ENCODE measurements around the gene CCNJL. TPM values are rescaled to one million over a fixed set of nuclear protein-coding genes. Genes with fewer than 3 reads are reported as not detected.
"Not testable (repeated sequence)": the region's sequence is repeated elsewhere in the genome, so short reads cannot be mapped to it uniquely, and the experiment has no call there.

Gene CCNJL
- total RNA-seq, 2 donors from 2014 or later = 5.5 to 5.6 TPM

GRCh38 chr5:160339406-160340130 lies 27.2 kb upstream of the CCNJL start:
- intact Hi-C loops (cut with DNase I) = no loop called here
- ATAC-seq = no peak
- DNase-seq = no peak

GRCh38 chr5:160334716-160335115 lies 22.4 kb upstream of the CCNJL start:
- ATAC-seq; intact Hi-C loops (cut with DNase I); DNase-seq: not testable (repeated sequence)

- DNase-seq (no peak), ATAC-seq (peak in 1 of 2 donors; percentile 38)
- intact Hi-C loops (cut with DNase I) = no loop called here
Measured at GRCh38 chr5:160333721-160334120, 21.4 kb upstream of the CCNJL start.

GRCh38 chr5:160330212-160330611 lies 17.8 kb upstream of the CCNJL start:
- DNase-seq (no peak), ATAC-seq (no peak)
- intact Hi-C loops (cut with DNase I) = no loop called here

GRCh38 chr5:160327818-160328217 lies 15.5 kb upstream of the CCNJL start:
- no peak for ATAC-seq

GRCh38 chr5:160326981-160327380 lies 14.6 kb upstream of the CCNJL start:
- DNase-seq (no peak), ATAC-seq (no peak)
- intact Hi-C loops (cut with DNase I) = no loop called here

More at GRCh38 chr5:160327818-160328217, 15.5 kb upstream of the CCNJL start:
- DNase-seq = no peak
- intact Hi-C loops (cut with DNase I) = no loop called here

- DNase-seq (no peak), ATAC-seq (peak in 1 of 2 donors; percentile 44)
- intact Hi-C loops (cut with DNase I) = no loop called here
Measured at GRCh38 chr5:160325716-160326115, 13.4 kb upstream of the CCNJL start.

GRCh38 chr5:160324886-160325285 lies 12.5 kb upstream of the CCNJL start:
- no peak for ATAC-seq
- intact Hi-C loops (cut with DNase I) = no loop called here
- DNase-seq = no peak

GRCh38 chr5:160318409-160318808 lies 6.0 kb upstream of the CCNJL start:
- intact Hi-C loops (cut with DNase I) = loop anchor here in 1 of 2 donors (10.0 kb wide), 1 partner anchor 54 kb away; no protein-coding TSS in a partner anchor
- no peak for DNase-seq
- ATAC-seq = no peak

- ATAC-seq (no peak), DNase-seq (no peak)
- intact Hi-C loops (cut with DNase I) = loop anchor here in 1 of 2 donors (10.0 kb wide), 1 partner anchor 53 kb away; no protein-coding TSS in a partner anchor
Measured at GRCh38 chr5:160317434-160317833, 5.1 kb upstream of the CCNJL start.

GRCh38 chr5:160315968-160316367 lies 3.6 kb upstream of the CCNJL start:
- intact Hi-C loops (cut with DNase I) = loop anchor here in 1 of 2 donors (10.0 kb wide), 1 partner anchor 51 kb away; no protein-coding TSS in a partner anchor
- DNase-seq (no peak), ATAC-seq (no peak)

- intact Hi-C loops (cut with DNase I) = loop anchor here in 1 of 2 donors (10.0 kb wide), 1 partner anchor 48 kb away; no protein-coding TSS in a partner anchor
- no peak for DNase-seq
- no peak for ATAC-seq
Measured at GRCh38 chr5:160312960-160313727, 780 bp upstream of the CCNJL start.

- intact Hi-C loops (cut with DNase I) = loop anchor here in 1 of 2 donors (10.0 kb wide), 1 partner anchor 47 kb away; no protein-coding TSS in a partner anchor
- peak; percentile 49 for DNase-seq
Measured at GRCh38 chr5:160311491-160312133, 752 bp downstream of the CCNJL start.

GRCh38 chr5:160310552-160311295 lies 1.6 kb downstream of the CCNJL start:
- intact Hi-C loops (cut with DNase I) = loop anchor here in 1 of 2 donors (10.0 kb wide), 1 partner anchor 46 kb away; no protein-coding TSS in a partner anchor
- ATAC-seq (no peak), DNase-seq (no peak)

More at GRCh38 chr5:160311491-160312133, 752 bp downstream of the CCNJL start:
- peak; percentile 74 to 90 for ATAC-seq

- no peak for ATAC-seq
- intact Hi-C loops (cut with DNase I) = loop anchor here in 1 of 2 donors (10.0 kb wide), 1 partner anchor 45 kb away; no protein-coding TSS in a partner anchor
- DNase-seq = no peak
Measured at GRCh38 chr5:160310140-160310539, 2.2 kb downstream of the CCNJL start.

GRCh38 chr5:160306696-160307095 lies 5.7 kb downstream of the CCNJL start:
- intact Hi-C loops (cut with DNase I) = no loop called here
- DNase-seq (no peak), ATAC-seq (no peak)

- no peak for ATAC-seq
- intact Hi-C loops (cut with DNase I) = no loop called here
- DNase-seq = no peak
Measured at GRCh38 chr5:160305319-160305718, 7.0 kb downstream of the CCNJL start.

- ATAC-seq (peak in 1 of 2 donors; percentile 52), DNase-seq (no peak)
- intact Hi-C loops (cut with DNase I) = no loop called here
Measured at GRCh38 chr5:160303690-160304089, 8.7 kb downstream of the CCNJL start.

GRCh38 chr5:160298189-160298588 lies 14.2 kb downstream of the CCNJL start:
- intact Hi-C loops (cut with DNase I) = no loop called here
- DNase-seq (peak; percentile 26), ATAC-seq (peak; percentile 76 to 85)
